Dendritic cell treated with granulocyte-macrophage colony-stimulating factor and Interleukin-4, amounts not matched to agents 40 ng/mL and 50 ng/mL, for 4 days (primary cell): Measurements from ENCODE around the gene NDC1.
"Not testable (repeated sequence)": the region's sequence is repeated elsewhere in the genome, so short reads cannot be mapped to it uniquely, and the experiment has no call there.

ENCODE experiments used
- H3K27ac Mint-ChIP-seq: one replicate; pipeline ENCODE4 v1.8.0; 2022; ENCODE audit warnings: mild to moderate bottlenecking, mixed read lengths
- H3K27me3 Mint-ChIP-seq: one replicate; pipeline ENCODE4 v1.8.0; 2022; ENCODE audit warnings: mild to moderate bottlenecking, mixed read lengths
- H3K36me3 Mint-ChIP-seq: one replicate; pipeline ENCODE4 v1.8.0; 2022; ENCODE audit warnings: low read depth, mixed read lengths
- H3K4me1 Mint-ChIP-seq: one replicate; pipeline ENCODE4 v1.8.0; 2022; ENCODE audit warnings: low read depth, mixed read lengths
- H3K4me3 Mint-ChIP-seq: one replicate; pipeline ENCODE4 v1.8.0; 2022; ENCODE audit warnings: mild to moderate bottlenecking, moderate library complexity, mixed read lengths
- H3K9me3 Mint-ChIP-seq: one replicate; pipeline ENCODE4 v1.8.0; 2022; ENCODE audit warnings: mixed read lengths
- intact Hi-C: fragments of 100-400 bp; cut with micrococcal nuclease; formaldehyde crosslinking; loops from one replicate; pipeline ENCODE4 v1.15.0; 2022

The NDC1 gene

DNA sequence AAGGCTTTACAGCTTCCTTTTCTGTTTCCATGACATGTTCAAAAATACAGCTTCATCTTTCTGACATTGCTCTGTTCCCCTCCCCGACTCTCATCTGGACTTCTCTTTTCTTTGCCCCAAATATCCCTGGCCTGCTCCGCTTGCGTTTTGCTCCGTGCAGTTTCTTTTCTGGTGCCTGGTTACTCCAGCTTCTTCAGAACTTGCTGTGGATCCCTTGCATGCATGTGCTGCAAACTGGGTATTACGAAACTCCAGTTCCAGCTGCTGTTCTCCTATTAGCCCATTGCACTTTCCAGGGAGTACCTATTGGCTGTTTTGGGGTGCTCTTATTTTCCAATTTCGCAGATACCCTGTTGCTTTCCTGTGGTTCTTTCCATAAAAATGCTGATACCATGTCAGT, 9.9 kb upstream of the NDC1 start:
- Mint-ChIP-seq H3K4me3 (no peak overlapping the region), H3K27me3 (no peaks in the 10 kb centered on the region), H3K9me3 (no peaks in the 10 kb centered on the region), H3K27ac (no peak overlapping the region), H3K36me3 (peaks cover 35% of the 10 kb centered on the region), H3K4me1 (peaks cover 19% of the 10 kb centered on the region)
- intact Hi-C loops = no loop called here

DNA sequence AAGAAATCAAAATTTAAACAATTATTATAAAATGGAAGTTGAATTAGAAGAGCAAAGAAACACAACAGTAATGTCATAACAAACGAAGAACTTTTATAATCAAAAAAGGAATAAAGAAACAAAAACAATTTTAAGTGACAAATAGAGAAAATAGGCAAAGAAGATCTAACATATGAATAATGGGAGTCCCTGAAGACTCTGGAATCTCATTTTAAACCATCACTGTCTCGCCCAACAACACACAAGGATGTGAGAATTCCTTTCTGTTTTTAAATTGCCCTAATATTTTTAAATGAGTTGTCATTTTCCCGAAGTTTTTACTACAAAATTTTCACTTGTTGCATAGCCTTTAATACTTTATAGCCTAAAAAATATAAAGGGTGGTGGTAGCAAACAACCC, 4.3 kb upstream of the NDC1 start:
- peaks cover 10% of the 10 kb centered on the region for H3K36me3 Mint-ChIP-seq
- no peak overlapping the region for H3K4me3 Mint-ChIP-seq
- no peak overlapping the region for H3K27ac Mint-ChIP-seq
- H3K9me3 Mint-ChIP-seq = peaks cover 6% of the 10 kb centered on the region
- intact Hi-C loops = no loop called here
- no peaks in the 10 kb centered on the region for H3K4me1 Mint-ChIP-seq
- H3K27me3 Mint-ChIP-seq = no peaks in the 10 kb centered on the region

- Mint-ChIP-seq H3K9me3 (peaks cover 6% of the 10 kb centered on the region), H3K27ac (peak overlapping the region; percentile 100), H3K27me3 (no peaks in the 10 kb centered on the region), H3K36me3 (peaks cover 10% of the 10 kb centered on the region), H3K4me1 (peaks cover 8% of the 10 kb centered on the region), H3K4me3 (peak overlapping the region; percentile 98)
- intact Hi-C loops = loop anchor here (1.0 to 2.0 kb wide), 2 partner anchors 50 to 108 kb away; partner anchors contain the start of genes LRRC42 and YIPF1
Measured at GRCh38 chr1:53838654-53838974, 518 bp upstream of the NDC1 start.

- no peaks in the 10 kb centered on the region for H3K27me3 Mint-ChIP-seq
- peaks cover 8% of the 10 kb centered on the region for H3K4me1 Mint-ChIP-seq
- peaks cover 5% of the 10 kb centered on the region for H3K9me3 Mint-ChIP-seq
- intact Hi-C loops = no loop called here
- peak overlapping the region; percentile 98 for H3K4me3 Mint-ChIP-seq
- H3K36me3 Mint-ChIP-seq = peaks cover 10% of the 10 kb centered on the region
- peak overlapping the region; percentile 100 for H3K27ac Mint-ChIP-seq
Measured at GRCh38 chr1:53837646-53837923, 511 bp downstream of the NDC1 start.

GRCh38 chr1:53835491-53835890, 2.6 kb downstream of the NDC1 start:
- H3K27me3 Mint-ChIP-seq = no peaks in the 10 kb centered on the region
- peaks cover 8% of the 10 kb centered on the region for H3K4me1 Mint-ChIP-seq
- no peak overlapping the region for H3K4me3 Mint-ChIP-seq
- intact Hi-C loops = no loop called here
- H3K27ac Mint-ChIP-seq = no peak overlapping the region
- H3K9me3 Mint-ChIP-seq = no peaks in the 10 kb centered on the region
- peaks cover 15% of the 10 kb centered on the region for H3K36me3 Mint-ChIP-seq

GRCh38 chr1:53834776-53835175, 3.3 kb downstream of the NDC1 start:
- H3K27ac Mint-ChIP-seq = no peak overlapping the region
- H3K4me3 Mint-ChIP-seq = no peak overlapping the region
- intact Hi-C loops = no loop called here
- no peaks in the 10 kb centered on the region for H3K9me3 Mint-ChIP-seq
- H3K4me1 Mint-ChIP-seq = peaks cover 8% of the 10 kb centered on the region
- no peaks in the 10 kb centered on the region for H3K27me3 Mint-ChIP-seq
- H3K36me3 Mint-ChIP-seq = peaks cover 22% of the 10 kb centered on the region

GRCh38 chr1:53833393-53833792, 4.7 kb downstream of the NDC1 start:
- intact Hi-C loops = no loop called here
- Mint-ChIP-seq H3K9me3 (no peaks in the 10 kb centered on the region), H3K27me3 (no peaks in the 10 kb centered on the region), H3K4me1 (peaks cover 8% of the 10 kb centered on the region), H3K36me3 (peaks cover 31% of the 10 kb centered on the region), H3K27ac (no peak overlapping the region), H3K4me3 (no peak overlapping the region)

GRCh38 chr1:53826367-53826766, 11.7 kb downstream of the NDC1 start:
- H3K4me1 Mint-ChIP-seq = no peaks in the 10 kb centered on the region
- H3K27ac Mint-ChIP-seq = no peak overlapping the region
- H3K27me3 Mint-ChIP-seq = no peaks in the 10 kb centered on the region
- H3K9me3 Mint-ChIP-seq = no peaks in the 10 kb centered on the region
- H3K4me3 Mint-ChIP-seq = no peak overlapping the region
- intact Hi-C loops = no loop called here
- H3K36me3 Mint-ChIP-seq = peaks cover 69% of the 10 kb centered on the region

GRCh38 chr1:53825306-53825705, 12.8 kb downstream of the NDC1 start:
- intact Hi-C loops = no loop called here
- Mint-ChIP-seq H3K36me3 (peaks cover 63% of the 10 kb centered on the region), H3K27ac (no peak overlapping the region), H3K9me3 (no peaks in the 10 kb centered on the region), H3K4me1 (no peaks in the 10 kb centered on the region), H3K27me3 (no peaks in the 10 kb centered on the region), H3K4me3 (no peak overlapping the region)

- H3K27ac Mint-ChIP-seq = no peak overlapping the region
- H3K36me3 Mint-ChIP-seq = peaks cover 65% of the 10 kb centered on the region
Measured at GRCh38 chr1:53822931-53823330, 15.2 kb downstream of the NDC1 start.

GRCh38 chr1:53821380-53821779, 16.7 kb downstream of the NDC1 start:
- H3K4me3 Mint-ChIP-seq = no peak overlapping the region
- H3K27me3 Mint-ChIP-seq = no peaks in the 10 kb centered on the region
- no peaks in the 10 kb centered on the region for H3K9me3 Mint-ChIP-seq
- H3K4me1 Mint-ChIP-seq = no peaks in the 10 kb centered on the region
- no peak overlapping the region for H3K27ac Mint-ChIP-seq
- peaks cover 71% of the 10 kb centered on the region for H3K36me3 Mint-ChIP-seq
- intact Hi-C loops = no loop called here

More at GRCh38 chr1:53822931-53823330, 15.2 kb downstream of the NDC1 start:
- Mint-ChIP-seq H3K4me1 (no peaks in the 10 kb centered on the region), H3K9me3 (no peaks in the 10 kb centered on the region), H3K27me3 (no peaks in the 10 kb centered on the region), H3K4me3 (no peak overlapping the region)
- intact Hi-C loops = no loop called here

- H3K36me3 Mint-ChIP-seq = peaks cover 72% of the 10 kb centered on the region
- H3K4me3 Mint-ChIP-seq = no peak overlapping the region
- no peaks in the 10 kb centered on the region for H3K27me3 Mint-ChIP-seq
- H3K9me3 Mint-ChIP-seq = no peaks in the 10 kb centered on the region
- intact Hi-C loops = no loop called here
- H3K4me1 Mint-ChIP-seq = no peaks in the 10 kb centered on the region
- H3K27ac Mint-ChIP-seq = no peak overlapping the region
Measured at GRCh38 chr1:53819387-53819786, 18.7 kb downstream of the NDC1 start.

DNA sequence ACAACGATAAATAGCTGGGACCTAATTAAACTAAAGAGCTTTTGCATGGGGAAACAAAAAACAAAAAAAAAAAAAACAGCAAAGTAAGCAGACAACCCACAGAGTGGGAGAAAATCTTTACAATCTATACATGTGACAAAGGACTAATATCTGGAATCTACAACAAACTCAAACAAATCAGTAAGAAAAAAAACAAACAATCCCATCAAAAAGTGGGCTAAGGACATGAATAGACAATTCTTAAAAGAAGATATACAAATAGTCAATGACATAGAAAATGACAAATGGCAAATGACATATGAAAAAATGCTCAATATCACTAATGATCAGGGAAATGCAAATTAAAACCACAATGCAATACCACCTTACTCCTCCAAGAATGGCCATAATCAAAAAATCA, 21.5 kb downstream of the NDC1 start:
- H3K36me3 Mint-ChIP-seq = peaks cover 84% of the 10 kb centered on the region
- H3K4me3 Mint-ChIP-seq, intact Hi-C loops: not testable (repeated sequence)

DNA sequence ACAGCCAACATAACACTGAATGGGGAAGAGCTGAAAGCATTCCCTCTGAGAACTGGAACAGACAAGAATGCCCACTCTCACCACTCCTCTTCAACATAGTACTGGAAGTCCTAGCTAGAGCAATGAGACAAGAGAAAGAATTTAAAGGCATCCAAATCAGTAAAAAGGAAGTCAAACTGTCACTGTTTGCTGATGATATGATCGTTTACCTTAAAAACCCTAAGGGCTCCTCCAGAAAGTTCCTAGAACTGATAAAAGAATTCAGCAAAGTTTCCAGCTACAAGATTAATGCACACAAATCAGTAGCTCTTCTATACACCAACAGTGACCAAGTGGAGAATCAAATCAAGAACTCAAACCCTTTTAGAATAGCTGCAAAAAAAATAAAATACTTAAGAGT, 22.6 kb downstream of the NDC1 start:
- peaks cover 93% of the 10 kb centered on the region for H3K36me3 Mint-ChIP-seq
- intact Hi-C loops, H3K4me3 Mint-ChIP-seq, H3K27me3 Mint-ChIP-seq, H3K9me3 Mint-ChIP-seq, H3K27ac Mint-ChIP-seq, H3K4me1 Mint-ChIP-seq: not testable (repeated sequence)

More for the DNA sequence above, 21.5 kb downstream of the NDC1 start:
- not testable (repeated sequence) for H3K4me1 Mint-ChIP-seq, H3K27ac Mint-ChIP-seq, H3K27me3 Mint-ChIP-seq, H3K9me3 Mint-ChIP-seq

GRCh38 chr1:53811414-53811851, 26.7 kb downstream of the NDC1 start:
- no peak overlapping the region for H3K4me3 Mint-ChIP-seq

More at GRCh38 chr1:53811414-53811851, 26.7 kb downstream of the NDC1 start:
- intact Hi-C loops = no loop called here
- H3K9me3 Mint-ChIP-seq = no peaks in the 10 kb centered on the region
- H3K27me3 Mint-ChIP-seq = no peaks in the 10 kb centered on the region
- peaks cover 7% of the 10 kb centered on the region for H3K4me1 Mint-ChIP-seq
- H3K27ac Mint-ChIP-seq = no peak overlapping the region
- H3K36me3 Mint-ChIP-seq = peaks cover 82% of the 10 kb centered on the region
